Psoas muscle (tissue), 8 donors: ENCODE results near the gene ULK1. TPM values are rescaled to one million over a fixed set of nuclear protein-coding genes. Genes with fewer than 3 reads are reported as not detected.

Source experiments
- ATAC-seq, 4 donors: fragments of 200-7000 bp; cut with Tn5 transposase; one replicate each; pipeline ENCODE4 v1.9.1; 2020; ENCODE audit warnings: moderate library complexity in 3 of 4, mild to moderate bottlenecking in 2 of 4
- DNase-seq, 2 donors: peaks; one replicate each; pipeline ENCODE4 v3.0.0-alpha.2; 2020
- H3K27ac ChIP-seq: fragments of 200-600 bp; one replicate; pipeline ENCODE4 v1.8.0; 2022
- H3K27me3 ChIP-seq, 3 donors: fragments of 200-600 bp in 1 of 3; one replicate each; pipeline versions ENCODE4 v1.6.1 to v1.8.0; 2013 to 2022; ENCODE audit warnings: low read length in 2 of 3, mild to moderate bottlenecking in 2 of 3, moderate library complexity in 1 of 3; ENCODE audit not compliant: insufficient read depth in 3 of 3
- H3K36me3 ChIP-seq, 2 donors: fragments of 200-600 bp in 1 of 2; one replicate each; pipeline versions ENCODE4 v1.6.1 to v1.8.0; 2013 to 2022; ENCODE audit warnings: low read depth in 1 of 2, mild to moderate bottlenecking in 1 of 2, moderate library complexity in 1 of 2; ENCODE audit not compliant: insufficient read depth in 1 of 2
- H3K4me1 ChIP-seq: fragments of 200-600 bp; one replicate; pipeline ENCODE4 v1.8.0; 2022
- H3K4me3 ChIP-seq: fragments of 200-600 bp; one replicate; pipeline ENCODE4 v1.8.0; 2022; ENCODE audit warnings: mild to moderate bottlenecking
- H3K9me3 ChIP-seq: fragments of 200-600 bp; one replicate; pipeline ENCODE4 v1.8.0; 2022
- CTCF ChIP-seq: fragments of 200-600 bp; IDR thresholded peaks from one replicate; pipeline ENCODE4 v1.8.0; 2022; ENCODE audit warnings: antibody characterized with exemption
- WGBS, 3 donors: extraction: QIAGEN DNeasy Blood & Tissue Kit; methylation state at CpG; one replicate each; pipeline versions ENCODE4 v1.1.6 to v1.1.7; 2013; 5-methylcytosine and 5-hydroxymethylcytosine counted together
- intact Hi-C, 2 donors: fragments of 100-400 bp; cut with DNase I; formaldehyde crosslinking; loops; one replicate each; pipeline versions ENCODE4 v1.11.0 to v1.14.2; 2022
- polyA plus RNA-seq, 3 donors: library from polyadenylated mRNA; stranded (reverse); fragments of 200-250 nt; gene quantifications; one replicate each; pipeline ENCODE4 v1.2.3, GENCODE V29; 2013
- total RNA-seq, 4 donors: library from RNA; stranded (reverse); fragmentation: NEBNext Ultra II Directional in 2 of 4; extraction: Animal tissue kit (Norgen Biotek cat#: 25700) in 2 of 4; gene quantifications; one replicate each; pipeline versions ENCODE4 v1.2.1 to v1.2.4, GENCODE V29; 2021 to 2023
- donor health status: healthy with polysubstance abuse.
- donor health status: DM: no; HTN: no; CAD: no; lungs with moderate emphysema.
- donor health status: Bipolar disorder and iron deficiency.
- donor health status: healthy.
- donor health status: DM: yes; HTN: yes; CAD: no.
- donor health status: DM: no; HTN: no; CAD: no.
- donor health status: DM: no; HTN: no; CAD: no.
- donor health status: DM: yes; HTN: yes; CAD: no.

Gene ULK1
- total and polyA plus RNA-seq, 7 donors, result 4.1 to 90.4 (median 58.0) TPM

- H3K4me1 ChIP-seq, result no peaks in the 10 kb centered on the region
- H3K36me3 ChIP-seq, result no peaks in the 10 kb centered on the region
- no peak overlapping the region for H3K4me3 ChIP-seq
- ATAC-seq, result no peak
- no peak overlapping the region for H3K27ac ChIP-seq
- no peak for TF ChIP-seq CTCF
- WGBS, 3 donors, result 55 to 83% (median 58%) methylated on average over 4 of the region's 4 CpGs
- H3K9me3 ChIP-seq, result no peaks in the 10 kb centered on the region
- peaks cover 0 to 3% (median 0%) of the 10 kb centered on the region in 3 donors for H3K27me3 ChIP-seq
- no peak for DNase-seq
- intact Hi-C loops, result no loop called here
Observed at GRCh38 chr12:131862084-131862441, 32.4 kb upstream of the ULK1 start.

- 70 to 74% (median 73%) methylated on average over 14 of the region's 14 CpGs for WGBS, 3 donors
- no peaks in the 10 kb centered on the region for H3K9me3 ChIP-seq
- H3K36me3 ChIP-seq, result no peaks in the 10 kb centered on the region
- H3K27ac ChIP-seq, result no peak overlapping the region
- intact Hi-C loops, result no loop called here
- no peak overlapping the region for H3K4me3 ChIP-seq
- H3K27me3 ChIP-seq, result peaks cover 0 to 2% (median 0%) of the 10 kb centered on the region in 3 donors
- DNase-seq, result no peak
- no peaks in the 10 kb centered on the region for H3K4me1 ChIP-seq
- ATAC-seq, result no peak
- TF ChIP-seq CTCF, result no peak
Observed at GRCh38 chr12:131862600-131862993, 31.8 kb upstream of the ULK1 start.

- Histone ChIP-seq H3K4me1 (no peaks in the 10 kb centered on the region), H3K36me3 (no peaks in the 10 kb centered on the region), H3K27me3 (no peaks in the 10 kb centered on the region), H3K27ac (no peak overlapping the region), H3K4me3 (no peak overlapping the region), H3K9me3 (no peaks in the 10 kb centered on the region)
- WGBS, 3 donors, result 46 to 52% (median 49%) methylated on average over 20 of the region's 20 CpGs
- TF ChIP-seq CTCF, result no peak
- no peak for DNase-seq
- ATAC-seq, result no peak
- intact Hi-C loops, result no loop called here
Observed at GRCh38 chr12:131862994-131863710, 31.3 kb upstream of the ULK1 start.

- H3K4me1 ChIP-seq, result no peaks in the 10 kb centered on the region
- intact Hi-C loops, result no loop called here
- H3K4me3 ChIP-seq, result no peak overlapping the region
- H3K9me3 ChIP-seq, result no peaks in the 10 kb centered on the region
- DNase-seq, result no peak
- H3K27me3 ChIP-seq, result no peaks in the 10 kb centered on the region
- 70 to 73% (median 72%) methylated on average over 24 of the region's 24 CpGs for WGBS, 3 donors
- no peak for TF ChIP-seq CTCF
- no peaks in the 10 kb centered on the region for H3K36me3 ChIP-seq
- no peak for ATAC-seq
- no peak overlapping the region for H3K27ac ChIP-seq
Observed at GRCh38 chr12:131863711-131864396, 30.6 kb upstream of the ULK1 start.
